Prostate gland (tissue), 2 donors: ENCODE results near the gene ARHGEF25. TPM values are rescaled to one million over a fixed set of nuclear protein-coding genes. Genes with fewer than 3 reads are reported as not detected.
"Not testable (repeated sequence)": the region's sequence is repeated elsewhere in the genome, so short reads cannot be mapped to it uniquely, and the experiment has no call there.

Source experiments
- DNase-seq: peaks from one replicate; pipeline ENCODE4 v3.0.0-alpha.2; 2019; ENCODE audit warnings: low spot score
- H3K27ac ChIP-seq, 2 donors: fragments of 200-600 bp; sonication (generic); 2 replicates each; pipeline ENCODE4 v1.5.1; 2017 to 2019
- H3K27me3 ChIP-seq: fragments of 200-600 bp; sonication (generic); replicated peaks from 2 replicates; pipeline ENCODE4 v1.5.1; 2019; ENCODE audit not compliant: insufficient read depth
- H3K36me3 ChIP-seq, 2 donors: fragments of 200-600 bp; sonication (generic); 1 replicate in 1 of 2; 2 replicates in 1 of 2; pipeline versions ENCODE4 v1.5.1 to v1.8.1; 2017 to 2019
- H3K4me1 ChIP-seq: fragments of 200-600 bp; sonication (generic); replicated peaks from 2 replicates; pipeline ENCODE4 v1.5.1; 2019
- H3K4me3 ChIP-seq, 2 donors: fragments of 200-600 bp; sonication (generic); 2 replicates each; pipeline ENCODE4 v1.5.1; 2017 to 2019
- H3K9me3 ChIP-seq: fragments of 200-600 bp; sonication (generic); 2 replicates; pipeline ENCODE4 v1.5.1; 2017
- POLR2A ChIP-seq: fragments of 450-650 bp; IDR thresholded peaks from one replicate; pipeline ENCODE4 v1.6.1; 2016; ENCODE audit warnings: antibody characterized with exemption, mild to moderate bottlenecking
- POLR2AphosphoS5 ChIP-seq: sonication (generic); formaldehyde crosslinking; IDR thresholded peaks from one replicate; pipeline ENCODE4 v1.6.1; 2017; ENCODE audit warnings: antibody characterized with exemption
- WGBS: methylation state at CpG from one replicate; pipeline ENCODE4 v1.1.5; 2018; 5-methylcytosine and 5-hydroxymethylcytosine counted together
- intact Hi-C: fragments of 100-400 bp; cut with DNase I; formaldehyde crosslinking; loops from one replicate; pipeline ENCODE4 v1.14.2; 2022
- total RNA-seq, 2 donors: library from RNA; depleted of rRNA; stranded (reverse); fragments of >200 nt; gene quantifications; one replicate each; pipeline ENCODE4 v1.1.0, GENCODE V29; 2016
- TF ChIP-seq, protein P1 (sequence below), 4 experiments: fragments of 200-600 bp in 2 of 4; fragments of 450-650 bp in 2 of 4; sonication (generic) in 2 of 4; IDR thresholded peaks; 1 replicate in 3 of 4; 2 replicates in 1 of 4; pipeline ENCODE4 v1.5.1; 2016 to 2019; ENCODE audit warnings: antibody characterized with exemption in 4 of 4, mild to moderate bottlenecking in 2 of 4, moderate library complexity in 2 of 4

The ARHGEF25 gene
- total RNA-seq, 2 donors from 2014 or later = 16.6 to 32.5 TPM

DNA sequence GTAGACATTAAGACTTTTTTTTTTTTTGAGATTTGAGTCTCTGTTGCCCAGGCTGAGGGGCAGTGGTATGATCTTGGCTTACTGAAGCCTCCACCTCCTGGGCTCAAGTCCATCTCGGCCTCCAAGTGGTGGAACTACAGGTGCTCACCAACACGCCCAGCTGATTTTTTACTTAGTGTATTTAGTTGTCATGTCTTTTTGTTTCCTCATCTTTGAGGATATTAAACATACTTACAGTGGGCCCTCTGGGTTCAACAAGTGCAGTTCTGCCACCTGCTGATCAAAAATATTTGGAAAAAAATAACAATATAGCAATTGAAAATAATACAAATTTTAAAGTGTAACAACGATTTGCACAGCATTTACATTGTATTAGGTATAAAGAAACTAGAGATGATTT lies 26.1 kb downstream of the ARHGEF25 start:
- Histone ChIP-seq H3K36me3 (no peaks in the 10 kb centered on the region), H3K27ac (no peak overlapping the region), H3K9me3 (no peaks in the 10 kb centered on the region), H3K4me3 (no peak overlapping the region), H3K4me1 (peaks cover under 1% of the 10 kb centered on the region), H3K27me3 (no peaks in the 10 kb centered on the region)
- no peak for TF ChIP-seq POLR2A
- TF ChIP-seq, protein P1, sequence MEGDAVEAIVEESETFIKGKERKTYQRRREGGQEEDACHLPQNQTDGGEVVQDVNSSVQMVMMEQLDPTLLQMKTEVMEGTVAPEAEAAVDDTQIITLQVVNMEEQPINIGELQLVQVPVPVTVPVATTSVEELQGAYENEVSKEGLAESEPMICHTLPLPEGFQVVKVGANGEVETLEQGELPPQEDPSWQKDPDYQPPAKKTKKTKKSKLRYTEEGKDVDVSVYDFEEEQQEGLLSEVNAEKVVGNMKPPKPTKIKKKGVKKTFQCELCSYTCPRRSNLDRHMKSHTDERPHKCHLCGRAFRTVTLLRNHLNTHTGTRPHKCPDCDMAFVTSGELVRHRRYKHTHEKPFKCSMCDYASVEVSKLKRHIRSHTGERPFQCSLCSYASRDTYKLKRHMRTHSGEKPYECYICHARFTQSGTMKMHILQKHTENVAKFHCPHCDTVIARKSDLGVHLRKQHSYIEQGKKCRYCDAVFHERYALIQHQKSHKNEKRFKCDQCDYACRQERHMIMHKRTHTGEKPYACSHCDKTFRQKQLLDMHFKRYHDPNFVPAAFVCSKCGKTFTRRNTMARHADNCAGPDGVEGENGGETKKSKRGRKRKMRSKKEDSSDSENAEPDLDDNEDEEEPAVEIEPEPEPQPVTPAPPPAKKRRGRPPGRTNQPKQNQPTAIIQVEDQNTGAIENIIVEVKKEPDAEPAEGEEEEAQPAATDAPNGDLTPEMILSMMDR (IDR thresholded peaks at IDR 0.05) = no peak
- no peak for TF ChIP-seq POLR2AphosphoS5
- no peak for DNase-seq
- intact Hi-C loops = no loop called here
- 44% methylated on average over 3 of the region's 3 CpGs for WGBS

- Histone ChIP-seq H3K36me3 (no peaks in the 10 kb centered on the region), H3K4me3 (no peak overlapping the region), H3K27me3 (no peaks in the 10 kb centered on the region), H3K9me3 (no peaks in the 10 kb centered on the region), H3K27ac (no peak overlapping the region), H3K4me1 (no peaks in the 10 kb centered on the region)
- intact Hi-C loops = no loop called here
- WGBS = 94% methylated on average over 3 of the region's 3 CpGs
- no peak for DNase-seq
- TF ChIP-seq POLR2A (no peak), POLR2AphosphoS5 (no peak)
- TF ChIP-seq, protein P1 (IDR thresholded peaks at IDR 0.05) = no peak
Observed at GRCh38 chr12:57638096-57638495, 26.9 kb downstream of the ARHGEF25 start.

DNA sequence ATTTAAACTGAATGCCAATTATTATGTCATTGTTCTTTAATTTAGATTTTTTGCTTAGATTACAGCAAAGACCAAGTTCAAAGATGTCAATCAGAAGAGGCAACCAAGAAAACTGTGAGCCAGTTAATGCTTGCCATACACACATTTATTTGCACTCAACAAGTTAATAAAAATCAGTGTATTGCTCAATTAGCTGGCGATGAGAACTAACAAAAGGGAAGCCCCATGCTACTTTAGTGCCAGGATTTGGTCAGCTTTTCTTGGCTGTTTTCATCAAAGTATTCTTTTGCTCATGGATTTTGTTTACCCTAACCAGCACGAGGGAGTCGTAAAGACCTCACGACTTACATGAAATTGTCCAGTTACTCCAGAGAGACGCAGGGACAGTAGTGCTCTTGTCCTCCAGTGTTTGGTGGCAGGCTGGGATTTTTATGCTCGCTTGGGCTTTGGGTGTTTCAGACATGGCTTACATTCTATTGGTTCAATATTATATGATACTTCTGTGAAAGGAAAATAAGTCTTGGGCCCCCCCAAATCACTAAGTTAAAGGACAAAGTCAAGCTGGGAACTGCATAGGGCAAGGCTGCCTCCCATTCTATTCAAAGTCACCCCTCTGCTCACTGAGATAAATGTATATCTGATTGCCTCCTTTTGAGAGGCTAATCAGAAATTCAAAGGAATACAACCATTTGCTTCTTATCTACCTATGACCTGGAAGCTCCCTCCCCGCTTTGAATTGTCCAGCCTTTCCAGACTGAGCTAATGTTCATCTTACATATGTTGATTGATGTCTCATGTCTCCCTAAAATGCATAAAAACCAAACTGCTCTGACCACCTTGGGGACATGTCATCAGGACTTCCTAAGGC lies 29.2 kb downstream of the ARHGEF25 start:
- H3K9me3 ChIP-seq = no peaks in the 10 kb centered on the region
- H3K36me3 ChIP-seq = no peaks in the 10 kb centered on the region
- TF ChIP-seq POLR2A = no peak
- TF ChIP-seq, protein P1 (IDR thresholded peaks at IDR 0.05) = no peak
- TF ChIP-seq POLR2AphosphoS5 = no peak
- 32% methylated on average over 7 of the region's 7 CpGs for WGBS
- no peak for DNase-seq
- no peak overlapping the region for H3K27ac ChIP-seq
- intact Hi-C loops = no loop called here
- no peaks in the 10 kb centered on the region for H3K27me3 ChIP-seq
- H3K4me1 ChIP-seq = no peaks in the 10 kb centered on the region
- no peak overlapping the region for H3K4me3 ChIP-seq

DNA sequence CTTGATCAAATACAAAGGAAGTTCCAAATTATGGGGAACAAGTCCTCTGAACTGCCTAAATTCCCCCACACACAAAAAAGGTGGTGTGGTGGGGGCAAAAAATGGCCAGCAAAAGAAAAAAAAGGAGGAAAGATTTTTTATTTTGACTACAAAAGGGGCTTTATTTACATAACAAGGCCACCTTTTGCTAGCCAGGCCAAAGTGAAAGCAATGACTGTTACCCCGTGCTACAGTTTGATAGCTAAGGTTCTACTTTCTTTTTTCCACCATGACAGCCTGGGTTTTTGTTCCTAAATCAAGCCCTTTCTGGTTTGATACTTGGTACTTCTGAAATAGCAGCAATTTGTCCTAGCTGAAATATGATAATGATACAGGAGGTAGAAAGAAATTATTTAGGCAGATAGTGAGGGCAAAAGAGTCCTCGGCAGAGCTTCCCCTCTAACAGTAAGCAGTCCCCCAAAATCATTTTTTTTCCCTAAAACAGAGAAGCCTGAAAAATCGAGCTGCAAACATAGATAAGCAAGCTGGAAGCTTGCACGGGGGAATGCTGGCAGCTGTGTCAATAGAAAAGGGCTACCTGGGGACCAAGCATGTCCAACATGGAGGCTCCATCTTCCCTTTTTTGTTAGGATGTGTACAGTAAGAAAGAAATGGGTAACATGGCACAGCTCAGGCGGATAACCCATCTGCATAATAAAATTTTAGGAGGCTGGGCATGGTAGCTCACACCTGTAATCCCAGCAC lies 30.6 kb downstream of the ARHGEF25 start:
- 49% methylated on average over 5 of the region's 5 CpGs for WGBS

DNA sequence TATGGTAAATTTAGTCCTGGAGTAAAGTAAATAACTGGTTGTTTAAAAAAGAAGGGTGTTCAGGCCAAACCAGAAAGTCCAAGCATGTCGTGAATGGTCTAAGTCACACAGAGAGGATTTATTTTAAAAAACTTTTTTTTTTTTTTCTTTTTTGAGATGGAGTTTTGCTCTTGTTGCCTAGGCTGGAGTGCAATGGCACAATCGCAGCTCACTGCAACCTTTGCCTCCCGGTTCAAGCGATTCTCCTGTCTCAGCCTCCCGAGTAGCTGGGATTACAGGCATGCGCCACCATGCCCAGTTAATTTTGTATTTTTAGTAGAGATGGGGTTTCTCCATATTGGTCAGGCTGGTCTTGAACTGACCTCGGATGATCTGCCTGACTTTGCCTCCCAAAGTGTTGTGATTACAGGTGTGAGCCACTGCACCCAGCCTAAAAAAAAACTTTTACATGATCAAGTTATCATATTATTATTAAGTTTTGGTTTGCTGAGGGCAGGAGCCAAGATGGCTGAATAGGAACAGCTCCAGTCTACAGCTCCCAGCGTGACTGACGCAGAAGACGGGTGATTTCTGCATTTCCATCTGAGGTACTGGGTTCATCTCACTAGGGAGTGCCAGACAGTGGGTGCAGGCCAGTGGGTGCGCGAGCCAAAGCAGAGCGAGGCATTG lies 34.9 kb downstream of the ARHGEF25 start:
- 68% methylated on average over 13 of the region's 13 CpGs for WGBS
- intact Hi-C loops, DNase-seq: not testable (repeated sequence)

More for the DNA sequence above, 30.6 kb downstream of the ARHGEF25 start:
- no peak overlapping the region for H3K27ac ChIP-seq
- H3K9me3 ChIP-seq = no peaks in the 10 kb centered on the region
- no peak for DNase-seq
- no peaks in the 10 kb centered on the region for H3K27me3 ChIP-seq
- no peak overlapping the region for H3K4me3 ChIP-seq
- H3K36me3 ChIP-seq = no peaks in the 10 kb centered on the region
- intact Hi-C loops = no loop called here
- TF ChIP-seq POLR2AphosphoS5 (no peak), POLR2A (no peak)
- TF ChIP-seq, protein P1 (IDR thresholded peaks at IDR 0.05) = no peak
- no peaks in the 10 kb centered on the region for H3K4me1 ChIP-seq

GRCh38 chr12:57646659-57647049 lies 35.4 kb downstream of the ARHGEF25 start:
- intact Hi-C loops = not testable (repeated sequence)

More for the DNA sequence above, 34.9 kb downstream of the ARHGEF25 start:
- H3K36me3 ChIP-seq, H3K4me3 ChIP-seq, H3K4me1 ChIP-seq, H3K27ac ChIP-seq, H3K27me3 ChIP-seq, H3K9me3 ChIP-seq: not testable (repeated sequence)

More at GRCh38 chr12:57646659-57647049, 35.4 kb downstream of the ARHGEF25 start:
- not testable (repeated sequence) for H3K27ac ChIP-seq, H3K27me3 ChIP-seq, DNase-seq, H3K9me3 ChIP-seq, H3K4me3 ChIP-seq, H3K36me3 ChIP-seq, H3K4me1 ChIP-seq
- WGBS = 90% methylated on average over 9 of the region's 15 CpGs
